Spinal cord (tissue), 10 donors: Measurements from ENCODE around the gene SLC22A6. TPM values are rescaled to one million over a fixed set of nuclear protein-coding genes. Genes with fewer than 3 reads are reported as not detected.

Experiments
- DNase-seq, 6 donors: peaks; one replicate each; pipeline versions ENCODE4 v3.0.0 to v3.0.0-alpha.2; 2013 to 2015; ENCODE audit warnings: low spot score in 6 of 6, low read depth in 4 of 6
- H3K27ac ChIP-seq: one replicate; pipeline ENCODE4 v1.5.1; 2013; ENCODE audit warnings: low read depth, low read length, control low read depth
- H3K27me3 ChIP-seq: one replicate; pipeline ENCODE4 v1.6.1; 2013; ENCODE audit warnings: low read length; ENCODE audit not compliant: control insufficient read depth, insufficient read depth
- H3K36me3 ChIP-seq: one replicate; pipeline ENCODE4 v1.6.1; 2013; ENCODE audit warnings: low read length; ENCODE audit not compliant: control insufficient read depth, insufficient read depth
- H3K4me1 ChIP-seq: one replicate; pipeline ENCODE4 v1.6.1; 2013; ENCODE audit warnings: low read length; ENCODE audit not compliant: control insufficient read depth, insufficient read depth
- H3K4me3 ChIP-seq: one replicate; pipeline ENCODE4 v1.5.1; 2013; ENCODE audit warnings: low read depth, low read length, control low read depth
- H3K9me3 ChIP-seq: one replicate; pipeline ENCODE4 v1.6.1; 2013; ENCODE audit warnings: low read length; ENCODE audit not compliant: control insufficient read depth, insufficient read depth
- WGBS: methylation state at CpG from one replicate; pipeline ENCODE4 v1.1.5; 2013; ENCODE audit warnings: missing lambda C conversion rate; ENCODE audit not compliant: insufficient coverage; 5-methylcytosine and 5-hydroxymethylcytosine counted together
- long read RNA-seq, 4 donors: transcript quantifications; one replicate each; lab custom pipeline, GENCODE V29; 2026
- polyA plus RNA-seq, 2 donors: library from polyadenylated mRNA; unstranded; fragments of 120-200 nt; gene quantifications; one replicate each; pipeline ENCODE4 v1.2.1, GENCODE V29; 2013; ENCODE audit not compliant: insufficient read length in 2 of 2
- total RNA-seq, 2 donors: library from RNA; depleted of rRNA in 1 of 2; stranded (reverse); fragments of 120-200 nt in 1 of 2; fragments of >200 nt in 1 of 2; gene quantifications; one replicate each; pipeline versions ENCODE4 v1.2.3 to v1.2.4, GENCODE V29; 2013 to 2014
- donor health status: healthy.

The SLC22A6 gene, protein sequence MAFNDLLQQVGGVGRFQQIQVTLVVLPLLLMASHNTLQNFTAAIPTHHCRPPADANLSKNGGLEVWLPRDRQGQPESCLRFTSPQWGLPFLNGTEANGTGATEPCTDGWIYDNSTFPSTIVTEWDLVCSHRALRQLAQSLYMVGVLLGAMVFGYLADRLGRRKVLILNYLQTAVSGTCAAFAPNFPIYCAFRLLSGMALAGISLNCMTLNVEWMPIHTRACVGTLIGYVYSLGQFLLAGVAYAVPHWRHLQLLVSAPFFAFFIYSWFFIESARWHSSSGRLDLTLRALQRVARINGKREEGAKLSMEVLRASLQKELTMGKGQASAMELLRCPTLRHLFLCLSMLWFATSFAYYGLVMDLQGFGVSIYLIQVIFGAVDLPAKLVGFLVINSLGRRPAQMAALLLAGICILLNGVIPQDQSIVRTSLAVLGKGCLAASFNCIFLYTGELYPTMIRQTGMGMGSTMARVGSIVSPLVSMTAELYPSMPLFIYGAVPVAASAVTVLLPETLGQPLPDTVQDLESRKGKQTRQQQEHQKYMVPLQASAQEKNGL
- total RNA-seq (100 to 1,000 TPM in 1 of 2 donors, 10 to 100 TPM in 1; 25.0 to 340 TPM), polyA plus RNA-seq (10 to 100 TPM; 12.2 to 81.1 TPM)
- long read RNA-seq, donor 1, transcript SLC22A6-201 (10 exons, 2,143 nt) = major isoform, 17 of 82 reads
- long read RNA-seq, donor 1, partial matches to known transcripts = 64 of 82 reads
- long read RNA-seq, donor 1, other reads (novel, unspliced or antisense) = 0 of 82 reads
- long read RNA-seq, donor 2, partial matches to known transcripts = 0 of 1 reads
- long read RNA-seq, donor 2, other reads (novel, unspliced or antisense) = 0 of 1 reads
- long read RNA-seq, donor 3, partial matches to known transcripts = 0 of 2 reads
- long read RNA-seq, donor 3, other reads (novel, unspliced or antisense) = 0 of 2 reads
- long read RNA-seq, donor 4 = 0 reads

- WGBS = 33% methylated on average over 13 of the region's 14 CpGs
- Histone ChIP-seq H3K36me3 (peaks cover 5% of the 10 kb centered on the region), H3K27ac (peak within 1 kb of the TSS; percentile 45)
These were observed at the start of gene SLC22A6 for GRCh38 chr11:62984451-62984991. Gene SLC22A6, minus strand, starts transcription at chr11:62984967. Its CDS starts 277 bp downstream, at chr11:62984690.

DNA sequence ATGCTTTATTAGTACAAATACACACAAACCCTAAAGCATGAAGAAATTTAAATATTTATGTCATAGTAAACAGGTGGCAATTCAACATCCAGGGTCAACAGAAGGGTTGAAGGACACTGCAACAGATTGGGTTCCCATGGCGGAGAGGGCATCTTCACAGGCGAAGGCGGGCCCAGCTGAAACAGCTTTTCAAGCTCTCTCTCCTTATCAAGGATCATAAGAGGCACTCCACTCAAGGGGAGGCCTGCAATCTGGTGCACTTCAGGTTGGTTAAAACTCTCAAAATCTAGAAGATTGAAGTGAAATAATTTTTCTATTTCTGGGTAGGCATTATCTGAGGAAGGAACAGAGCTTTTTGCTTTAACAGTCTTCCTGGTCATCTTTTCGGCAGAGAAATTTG, 47.7 kb upstream of the SLC22A6 start:
- DNase-seq = no peak
- H3K9me3 ChIP-seq = no peaks in the 10 kb centered on the region
- H3K36me3 ChIP-seq = no peaks in the 10 kb centered on the region

More at GRCh38 chr11:62984451-62984991, at the start of gene SLC22A6:
- Histone ChIP-seq H3K4me1 (peaks cover 34% of the 10 kb centered on the region), H3K27me3 (no peaks in the 10 kb centered on the region), H3K9me3 (no peaks in the 10 kb centered on the region), H3K4me3 (peak within 1 kb of the TSS; percentile 31)
- peak in 1 of 6 donors; percentile 49 for DNase-seq

GRCh38 chr11:63023841-63024648, 39.3 kb upstream of the SLC22A6 start:
- 11% methylated on average over 12 of the region's 19 CpGs for WGBS
- Histone ChIP-seq H3K27ac (peak overlapping the region; percentile 63), H3K27me3 (no peaks in the 10 kb centered on the region), H3K4me3 (no peak overlapping the region), H3K36me3 (no peaks in the 10 kb centered on the region), H3K9me3 (no peaks in the 10 kb centered on the region), H3K4me1 (peaks cover 32% of the 10 kb centered on the region)
- DNase-seq = peak; percentile 62 to 96 (median 82)

More for the DNA sequence above, 47.7 kb upstream of the SLC22A6 start:
- no peak overlapping the region for H3K4me3 ChIP-seq
- no peaks in the 10 kb centered on the region for H3K27me3 ChIP-seq
- H3K27ac ChIP-seq = no peak overlapping the region
- no peaks in the 10 kb centered on the region for H3K4me1 ChIP-seq
- WGBS = 88% methylated on average over 4 of the region's 4 CpGs

GRCh38 chr11:63023222-63023814, 38.6 kb upstream of the SLC22A6 start:
- Histone ChIP-seq H3K27ac (peak overlapping the region; percentile 63), H3K4me1 (peaks cover 32% of the 10 kb centered on the region), H3K36me3 (no peaks in the 10 kb centered on the region), H3K27me3 (no peaks in the 10 kb centered on the region), H3K9me3 (no peaks in the 10 kb centered on the region), H3K4me3 (no peak overlapping the region)
- DNase-seq = peak in 2 of 6 donors; percentile 42 to 81
- WGBS = 56% methylated on average over 11 of the region's 11 CpGs

GRCh38 chr11:63022441-63022840, 37.7 kb upstream of the SLC22A6 start:
- no peak overlapping the region for H3K27ac ChIP-seq
- peaks cover 38% of the 10 kb centered on the region for H3K4me1 ChIP-seq
- H3K4me3 ChIP-seq = no peak overlapping the region
- H3K9me3 ChIP-seq = no peaks in the 10 kb centered on the region
- no peaks in the 10 kb centered on the region for H3K27me3 ChIP-seq
- peak in 1 of 6 donors; percentile 48 for DNase-seq
- WGBS = 86% methylated on average over 5 of the region's 6 CpGs
- H3K36me3 ChIP-seq = no peaks in the 10 kb centered on the region

DNA sequence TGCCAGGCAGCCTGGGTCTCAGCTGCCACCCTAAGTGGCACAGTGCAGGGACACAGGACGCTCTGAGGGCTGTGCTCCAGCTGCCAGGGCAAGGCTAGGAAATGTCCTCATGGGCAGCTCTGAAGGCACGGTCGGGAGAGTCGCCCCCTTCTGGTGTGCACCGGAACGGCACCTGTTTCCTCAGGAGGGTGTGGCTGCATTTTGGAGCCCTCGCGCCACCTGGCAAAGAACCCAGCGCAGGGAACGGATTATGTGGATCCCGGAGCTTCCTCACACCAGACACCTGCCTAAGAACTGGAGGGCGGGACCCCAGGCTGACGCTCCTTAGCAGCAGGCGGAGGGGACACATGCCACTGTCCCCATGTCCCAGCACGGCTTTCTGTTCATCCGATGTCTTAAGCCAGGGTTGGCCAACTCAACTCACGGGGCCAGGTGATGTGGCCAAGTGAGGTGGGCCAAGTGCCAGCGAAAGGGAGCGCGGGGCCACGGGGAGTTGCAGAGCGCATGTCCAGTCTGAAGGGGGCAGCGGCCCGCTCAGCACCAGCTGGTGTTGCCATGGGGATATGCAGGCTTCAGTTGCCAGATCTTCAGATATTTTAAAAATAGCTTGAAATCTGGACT, 36.0 kb upstream of the SLC22A6 start:
- peaks cover 53% of the 10 kb centered on the region for H3K4me1 ChIP-seq
- WGBS = 28% methylated on average over 24 of the region's 24 CpGs

GRCh38 chr11:63019506-63019905, 34.7 kb upstream of the SLC22A6 start:
- H3K27ac ChIP-seq = no peak overlapping the region
- 82% methylated on average over 5 of the region's 5 CpGs for WGBS
- no peaks in the 10 kb centered on the region for H3K9me3 ChIP-seq
- no peak overlapping the region for H3K4me3 ChIP-seq
- DNase-seq = no peak
- no peaks in the 10 kb centered on the region for H3K27me3 ChIP-seq
- H3K36me3 ChIP-seq = no peaks in the 10 kb centered on the region
- peaks cover 60% of the 10 kb centered on the region for H3K4me1 ChIP-seq

More for the DNA sequence above, 36.0 kb upstream of the SLC22A6 start:
- Histone ChIP-seq H3K4me3 (no peak overlapping the region), H3K27ac (no peak overlapping the region), H3K36me3 (no peaks in the 10 kb centered on the region), H3K9me3 (no peaks in the 10 kb centered on the region), H3K27me3 (no peaks in the 10 kb centered on the region)
- DNase-seq = peak in 1 of 6 donors; percentile 50

GRCh38 chr11:63017306-63017974, 32.7 kb upstream of the SLC22A6 start:
- peak in 2 of 6 donors; percentile 39 to 62 for DNase-seq
- no peaks in the 10 kb centered on the region for H3K27me3 ChIP-seq
- no peaks in the 10 kb centered on the region for H3K36me3 ChIP-seq
- no peak overlapping the region for H3K27ac ChIP-seq
- 11% methylated on average over 6 of the region's 8 CpGs for WGBS
- H3K9me3 ChIP-seq = no peaks in the 10 kb centered on the region
- peaks cover 48% of the 10 kb centered on the region for H3K4me1 ChIP-seq
- H3K4me3 ChIP-seq = no peak overlapping the region
